Measurements from ENCODE around the gene TRMT112.

Gene TRMT112

GRCh38 chr11:64341851-64342791, 24.8 kb upstream of the TRMT112 start:
- Histone ChIP-seq H3K79me2 (no peaks in the 10 kb centered on the region), H3K4me1 (no peaks in the 10 kb centered on the region), H2AFZ (peak overlapping the region; percentile 84), H3K27me3 (ENCODE audit: control insufficient read depth, insufficient read depth, low read length) (no peaks in the 10 kb centered on the region), H3K27ac (peak overlapping the region; percentile 6), H3K4me2 (ENCODE audit: low read length) (peak overlapping the region; percentile 65), H3K4me3 (ENCODE audit: low read depth, low read length) (peak overlapping the region; percentile 41), H3K36me3 (ENCODE audit: control insufficient read depth, insufficient read depth, low read length) (no peaks in the 10 kb centered on the region), H3K9me3 (ENCODE audit: control insufficient read depth, low read length) (no peaks in the 10 kb centered on the region), H3K9ac (no peak overlapping the region)
- TF ChIP-seq CTCF (IDR thresholded peaks at IDR 0.05): peak; percentile 42

- Histone ChIP-seq H3K9ac (no peak overlapping the region), H3K4me1 (no peaks in the 10 kb centered on the region)
Observed at GRCh38 chr11:64341429-64341828, 24.1 kb upstream of the TRMT112 start.

GRCh38 chr11:64340671-64341335, 23.4 kb upstream of the TRMT112 start:
- Histone ChIP-seq H3K79me2 (no peaks in the 10 kb centered on the region), H3K4me1 (no peaks in the 10 kb centered on the region), H3K36me3 (ENCODE audit: control insufficient read depth, insufficient read depth, low read length) (no peaks in the 10 kb centered on the region), H2AFZ (no peak overlapping the region), H3K27me3 (ENCODE audit: control insufficient read depth, insufficient read depth, low read length) (no peaks in the 10 kb centered on the region), H3K9me3 (ENCODE audit: control insufficient read depth, low read length) (no peaks in the 10 kb centered on the region), H3K4me3 (ENCODE audit: low read depth, low read length) (no peak overlapping the region), H3K9ac (no peak overlapping the region), H3K27ac (no peak overlapping the region), H3K4me2 (ENCODE audit: low read length) (no peak overlapping the region)
- TF ChIP-seq CTCF (IDR thresholded peaks at IDR 0.05): no peak

More at GRCh38 chr11:64341429-64341828, 24.1 kb upstream of the TRMT112 start:
- Histone ChIP-seq H3K36me3 (ENCODE audit: control insufficient read depth, insufficient read depth, low read length) (no peaks in the 10 kb centered on the region), H3K27me3 (ENCODE audit: control insufficient read depth, insufficient read depth, low read length) (no peaks in the 10 kb centered on the region), H3K79me2 (no peaks in the 10 kb centered on the region), H3K27ac (no peak overlapping the region), H3K4me3 (ENCODE audit: low read depth, low read length) (no peak overlapping the region), H3K4me2 (ENCODE audit: low read length) (no peak overlapping the region), H2AFZ (no peak overlapping the region), H3K9me3 (ENCODE audit: control insufficient read depth, low read length) (no peaks in the 10 kb centered on the region)
- no peak for TF ChIP-seq CTCF (IDR thresholded peaks at IDR 0.05)

GRCh38 chr11:64339754-64340408, 22.5 kb upstream of the TRMT112 start, which contains the start of gene CCDC88B:
Gene CCDC88B, plus strand, starts transcription at chr11:64340204. Its CDS starts 63 bp downstream, at chr11:64340267.
- no peaks in the 10 kb centered on the region for H3K79me2 ChIP-seq
- no peak within 1 kb of the TSS for H3K4me2 ChIP-seq (ENCODE audit: low read length)
- H3K27me3 ChIP-seq (ENCODE audit: control insufficient read depth, insufficient read depth, low read length): no peaks in the 10 kb centered on the region
- no peaks in the 10 kb centered on the region for H3K4me1 ChIP-seq
- no peak within 1 kb of the TSS for H2AFZ ChIP-seq
- no peak within 1 kb of the TSS for H3K9ac ChIP-seq
- no peak within 1 kb of the TSS for H3K27ac ChIP-seq
- H3K36me3 ChIP-seq (ENCODE audit: control insufficient read depth, insufficient read depth, low read length): no peaks in the 10 kb centered on the region
- no peak within 1 kb of the TSS for H3K4me3 ChIP-seq (ENCODE audit: low read depth, low read length)
- no peak for TF ChIP-seq CTCF (IDR thresholded peaks at IDR 0.05)
- no peaks in the 10 kb centered on the region for H3K9me3 ChIP-seq (ENCODE audit: control insufficient read depth, low read length)
